ENCODE measurements around the gene WNT5B. TPM values are rescaled to one million over a fixed set of nuclear protein-coding genes. Genes with fewer than 3 reads are reported as not detected.

Gene WNT5B
- total and polyA plus RNA-seq, 9 of the 15 experiments (the other 6 are each of a cell fraction or from before 2014, with no cell fraction given), result 0.42 to 16.8 (median 5.4) TPM

GRCh38 chr12:1691123-1692007 lies 62.3 kb downstream of the WNT5B start (continued):
- TF ChIP-seq REST (IDR thresholded peaks at IDR 0.05; ENCODE audit: borderline replicate concordance) (no peak), REST (CRISPR knock-in tag; IDR thresholded peaks at IDR 0.05; ENCODE audit: low read depth) (no peak), HNRNPL (IDR thresholded peaks at IDR 0.05; ENCODE audit: low read depth, low read length) (0 out of 2 replicates have a peak, but pooled peaks have one; percentile 64), ZNF274 (IDR thresholded peaks at IDR 0.05; ENCODE audit: borderline replicate concordance, low read depth, low read length) (no peak), PHF8 (IDR thresholded peaks at IDR 0.05; ENCODE audit: borderline replicate concordance, low read length) (peak; percentile 63; the same call in 1 of the 2 replicates), PCBP1 (IDR thresholded peaks at IDR 0.05; ENCODE audit: low read depth, low read length, poor library complexity, severe bottlenecking) (peak; percentile 45), ZNF280A (IDR thresholded peaks at IDR 0.05; ENCODE audit: low read depth, partially characterized antibody) (no peak), RBM39 (optimal IDR thresholded peaks at IDR 0.05; ENCODE audit: low read depth, low read length) (no peak), DDX20 (tag; IDR thresholded peaks at IDR 0.05; ENCODE audit: low read depth) (no peak), VEZF1 (CRISPR knock-in tag; IDR thresholded peaks at IDR 0.05) (peak; percentile 94), MEIS2 (IDR thresholded peaks at IDR 0.05; ENCODE audit: partially characterized antibody) (peak; percentile 23), CTCF (IDR thresholded peaks at IDR 0.05 in 2 of 3, conservative IDR thresholded peaks at IDR 0.05 in 1 of 3; ENCODE audit: insufficient read depth in 2 of 3, low read depth in 1 of 3, low read length in 3 of 3) (0 out of 6 replicates have a peak, but pooled peaks of 1 of the 3 experiments have one; percentile 9)

Measured in K562 (cell line).